ENCODE data around the gene DOK3.

DOK3 gene

DNA sequence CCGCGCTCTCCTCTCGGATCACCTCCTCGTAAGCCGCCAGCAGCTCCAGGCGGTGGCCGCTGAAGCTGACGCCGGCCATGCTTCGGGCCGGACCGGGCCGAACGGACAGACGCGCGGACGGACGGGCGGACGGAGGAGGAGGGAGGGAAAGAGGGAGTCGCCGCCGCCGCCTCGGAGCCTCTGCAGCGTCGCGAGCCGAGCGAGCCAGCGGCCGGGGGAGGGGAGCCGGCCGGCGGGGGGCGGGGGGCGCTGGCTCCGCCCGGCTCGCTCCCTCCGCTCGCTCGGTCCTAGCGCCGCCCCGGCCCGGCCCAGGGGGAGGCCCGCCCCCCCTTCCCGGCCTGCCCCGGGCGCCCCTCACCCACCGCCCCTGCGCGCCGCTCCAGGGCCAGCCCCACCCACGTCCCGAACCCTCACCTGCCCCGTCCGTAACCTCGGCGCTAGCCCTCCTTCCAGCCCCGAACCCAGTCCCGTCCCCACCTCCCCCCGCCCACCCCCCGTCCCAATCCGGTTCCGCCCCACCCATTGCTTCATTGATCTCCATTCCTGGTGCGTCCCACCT is 36.1 kb downstream of the DOK3 start, which contains the start of gene DBN1:
Gene DBN1 (minus strand): TSS at position 192 of the 559 bp plus-strand sequence. CDS start 113 bp downstream, at position 79.
- Histone ChIP-seq H3K27me3 (replicated peaks; ENCODE audit: control insufficient read depth, insufficient read depth, low read length) (no peaks in the 10 kb centered on the region; the same call in 1 of the 2 replicates), H3K36me3 (ENCODE audit: control insufficient read depth, insufficient read depth, low read length) (no peaks in the 10 kb centered on the region), H3K4me3 (replicated peaks; ENCODE audit: low read depth, low read length) (peak within 1 kb of the TSS; percentile 62)
- TF ChIP-seq, protein P1, sequence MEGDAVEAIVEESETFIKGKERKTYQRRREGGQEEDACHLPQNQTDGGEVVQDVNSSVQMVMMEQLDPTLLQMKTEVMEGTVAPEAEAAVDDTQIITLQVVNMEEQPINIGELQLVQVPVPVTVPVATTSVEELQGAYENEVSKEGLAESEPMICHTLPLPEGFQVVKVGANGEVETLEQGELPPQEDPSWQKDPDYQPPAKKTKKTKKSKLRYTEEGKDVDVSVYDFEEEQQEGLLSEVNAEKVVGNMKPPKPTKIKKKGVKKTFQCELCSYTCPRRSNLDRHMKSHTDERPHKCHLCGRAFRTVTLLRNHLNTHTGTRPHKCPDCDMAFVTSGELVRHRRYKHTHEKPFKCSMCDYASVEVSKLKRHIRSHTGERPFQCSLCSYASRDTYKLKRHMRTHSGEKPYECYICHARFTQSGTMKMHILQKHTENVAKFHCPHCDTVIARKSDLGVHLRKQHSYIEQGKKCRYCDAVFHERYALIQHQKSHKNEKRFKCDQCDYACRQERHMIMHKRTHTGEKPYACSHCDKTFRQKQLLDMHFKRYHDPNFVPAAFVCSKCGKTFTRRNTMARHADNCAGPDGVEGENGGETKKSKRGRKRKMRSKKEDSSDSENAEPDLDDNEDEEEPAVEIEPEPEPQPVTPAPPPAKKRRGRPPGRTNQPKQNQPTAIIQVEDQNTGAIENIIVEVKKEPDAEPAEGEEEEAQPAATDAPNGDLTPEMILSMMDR (IDR thresholded peaks at IDR 0.05; ENCODE audit: insufficient read depth, low read length, poor library complexity, severe bottlenecking): no peak
- DNase-seq (ENCODE audit: extremely low read depth, insufficient read length): peak; percentile 61

GRCh38 chr5:177472460-177473442 is 36.9 kb downstream of the DOK3 start:
- DNase-seq (ENCODE audit: extremely low read depth, insufficient read length): peak; percentile 81
- H3K27me3 ChIP-seq (replicated peaks; ENCODE audit: control insufficient read depth, insufficient read depth, low read length): no peaks in the 10 kb centered on the region; the same call in 1 of the 2 replicates
- no peaks in the 10 kb centered on the region for H3K36me3 ChIP-seq (ENCODE audit: control insufficient read depth, insufficient read depth, low read length)
- peak overlapping the region; percentile 62 for H3K4me3 ChIP-seq (replicated peaks; ENCODE audit: low read depth, low read length)
- TF ChIP-seq, protein P1 (IDR thresholded peaks at IDR 0.05; ENCODE audit: insufficient read depth, low read length, poor library complexity, severe bottlenecking): no peak

- TF ChIP-seq, protein P1 (IDR thresholded peaks at IDR 0.05; ENCODE audit: insufficient read depth, low read length, poor library complexity, severe bottlenecking): no peak
- H3K36me3 ChIP-seq (ENCODE audit: control insufficient read depth, insufficient read depth, low read length): no peaks in the 10 kb centered on the region
Observed at GRCh38 chr5:177471610-177472356, 37.8 kb downstream of the DOK3 start.

DNA sequence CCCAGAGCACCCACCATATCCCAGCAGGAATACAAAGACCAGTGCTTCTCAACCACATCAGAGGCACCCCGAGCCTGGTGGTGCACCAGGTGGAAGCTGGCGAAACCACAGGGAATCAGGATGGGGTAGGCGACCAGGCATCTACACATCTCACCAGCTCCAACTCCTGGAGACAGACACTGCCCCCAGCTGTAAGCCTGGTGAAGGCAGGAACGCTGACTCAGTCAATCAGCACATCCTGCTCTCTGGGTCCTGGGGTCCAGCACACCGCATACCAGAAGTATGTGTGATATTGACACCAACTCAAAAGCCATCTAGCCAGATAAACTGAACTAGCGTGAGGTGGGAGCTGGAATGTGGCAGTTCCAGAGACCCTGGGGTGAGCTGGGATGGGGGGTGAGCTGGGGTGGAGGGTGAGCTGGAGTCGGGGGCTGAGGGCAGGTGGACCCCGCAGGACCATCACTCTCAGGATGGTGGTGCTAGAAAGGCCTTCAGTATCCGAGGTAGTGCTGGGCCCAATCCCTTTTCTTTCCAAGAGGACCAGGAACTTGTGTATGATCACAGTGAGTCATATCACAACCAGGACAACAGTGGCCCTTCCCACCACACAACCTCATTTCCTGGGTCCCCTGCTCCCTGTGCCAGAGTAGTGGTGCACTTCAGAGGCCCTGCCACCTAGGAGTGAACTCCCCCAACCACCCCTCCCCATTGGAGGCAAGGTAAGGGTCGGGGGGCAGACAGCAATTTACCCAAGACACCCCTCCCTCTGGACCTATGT is 38.7 kb downstream of the DOK3 start:
- Histone ChIP-seq H3K27me3 (replicated peaks; ENCODE audit: control insufficient read depth, insufficient read depth, low read length) (no peaks in the 10 kb centered on the region; the same call in none of the 2 replicates), H3K4me3 (replicated peaks; ENCODE audit: low read depth, low read length) (no peak overlapping the region), H3K36me3 (ENCODE audit: control insufficient read depth, insufficient read depth, low read length) (no peaks in the 10 kb centered on the region)
- TF ChIP-seq, protein P1 (IDR thresholded peaks at IDR 0.05; ENCODE audit: insufficient read depth, low read length, poor library complexity, severe bottlenecking): no peak
- DNase-seq (ENCODE audit: extremely low read depth, insufficient read length): no peak

More at GRCh38 chr5:177471610-177472356, 37.8 kb downstream of the DOK3 start:
- DNase-seq (ENCODE audit: extremely low read depth, insufficient read length): no peak
- H3K4me3 ChIP-seq (replicated peaks; ENCODE audit: low read depth, low read length): peak overlapping the region; percentile 62
- H3K27me3 ChIP-seq (replicated peaks; ENCODE audit: control insufficient read depth, insufficient read depth, low read length): no peaks in the 10 kb centered on the region; the same call in none of the 2 replicates
